Upper lobe of left lung (tissue), 6 donors: ENCODE measurements around the gene ALDOC. TPM values are rescaled to one million over a fixed set of nuclear protein-coding genes. Genes with fewer than 3 reads are reported as not detected.

ENCODE experiments used
- ATAC-seq, 2 donors: fragments of 200-7000 bp; cut with Tn5 transposase; one replicate each; pipeline ENCODE4 v1.9.1; 2022; ENCODE audit warnings: mild to moderate bottlenecking in 2 of 2, moderate library complexity in 2 of 2; ENCODE audit not compliant: low FRiP score in 2 of 2
- DNase-seq, 2 donors: peaks; one replicate each; pipeline ENCODE4 v3.0.0-alpha.2; 2019 to 2020
- H3K27ac ChIP-seq, 4 donors: fragments of 200-600 bp; sonication (generic); one replicate each; pipeline ENCODE4 v1.5.1; 2016 to 2019
- H3K27me3 ChIP-seq, 4 donors: fragments of 200-600 bp; sonication (generic); one replicate each; pipeline ENCODE4 v1.5.1; 2017 to 2019
- H3K36me3 ChIP-seq, 4 donors: fragments of 200-600 bp; sonication (generic); one replicate each; pipeline ENCODE4 v1.5.1; 2016 to 2019
- H3K4me1 ChIP-seq, 4 donors: fragments of 200-600 bp; sonication (generic); one replicate each; pipeline ENCODE4 v1.5.1; 2018 to 2019
- H3K4me3 ChIP-seq, 4 donors: fragments of 200-600 bp; sonication (generic); one replicate each; pipeline ENCODE4 v1.5.1; 2017 to 2019; ENCODE audit warnings: mild to moderate bottlenecking in 2 of 4, moderate library complexity in 1 of 4
- H3K9me3 ChIP-seq, 4 donors: fragments of 200-600 bp; sonication (generic); one replicate each; pipeline ENCODE4 v1.5.1; 2018 to 2019
- CTCF ChIP-seq, 6 experiments: fragments of 450-650 bp in 4 of 6; fragments of 200-600 bp in 2 of 6; sonication (generic) in 2 of 6; IDR thresholded peaks; one replicate each; pipeline ENCODE4 v1.5.1; 2016 to 2019; ENCODE audit warnings: antibody characterized with exemption in 6 of 6
- EP300 ChIP-seq, 4 donors: sonication (generic); formaldehyde crosslinking; IDR thresholded peaks; one replicate each; pipeline ENCODE4 v1.5.1; 2017; ENCODE audit warnings: antibody characterized with exemption in 4 of 4, control low read depth in 2 of 4
- POLR2A ChIP-seq, 4 donors: fragments of 450-650 bp; IDR thresholded peaks; one replicate each; pipeline ENCODE4 v1.5.1; 2016 to 2017; ENCODE audit warnings: antibody characterized with exemption in 4 of 4, mild to moderate bottlenecking in 2 of 4
- POLR2AphosphoS5 ChIP-seq, 2 donors: sonication (generic); formaldehyde crosslinking; IDR thresholded peaks; one replicate each; pipeline ENCODE4 v1.5.1; 2017; ENCODE audit warnings: antibody characterized with exemption in 2 of 2
- WGBS, 2 donors: methylation state at CpG; one replicate each; pipeline ENCODE4 v1.1.5; 2017 to 2018; 5-methylcytosine and 5-hydroxymethylcytosine counted together
- total RNA-seq, 6 donors: library from RNA; depleted of rRNA in 4 of 6; stranded (reverse); fragments of >200 nt in 4 of 6; gene quantifications; one replicate each; pipeline versions ENCODE4 v1.1.0 to v1.2.1, GENCODE V29; 2016 to 2021
- donor health status: DM: no; HTN: no; CAD: no; lungs with moderate emphysema.
- donor health status: DM: no; HTN: yes; CAD: no; lungs with severe emphysema.

The ALDOC gene
- total RNA-seq, 6 donors from 2014 or later, result 6.3 to 19.2 (median 14.2) TPM

- Histone ChIP-seq H3K4me3 (no peak overlapping the region), H3K36me3 (no peaks in the 10 kb centered on the region), H3K27me3 (no peaks in the 10 kb centered on the region), H3K4me1 (peaks cover 0 to 34% (median 17%) of the 10 kb centered on the region in 4 donors), H3K27ac (peak overlapping the region in 3 of 4 donors; percentile 24 to 71 (median 32)), H3K9me3 (no peaks in the 10 kb centered on the region)
- peak in 1 of 2 donors; percentile 79 for DNase-seq
- 56 to 85% methylated on average over 4 to 9 of the region's 9 CpGs for WGBS, 2 donors
- no peak for TF ChIP-seq POLR2A (IDR thresholded peaks at IDR 0.05)
- TF ChIP-seq CTCF (IDR thresholded peaks at IDR 0.05), result no peak
- no peak for TF ChIP-seq EP300 (IDR thresholded peaks at IDR 0.05)
- no peak for TF ChIP-seq POLR2AphosphoS5 (IDR thresholded peaks at IDR 0.05)
- peak in 1 of 2 donors; percentile 12 for ATAC-seq
Measured at GRCh38 chr17:28528327-28529012, 48.2 kb downstream of the ALDOC start.

- DNase-seq, result peak; percentile 61 to 75
- WGBS, 2 donors, result 75 to 79% methylated on average over 1 to 2 of the region's 2 CpGs
Measured at GRCh38 chr17:28527859-28528258, 48.8 kb downstream of the ALDOC start.

GRCh38 chr17:28527181-28527681 is 49.5 kb downstream of the ALDOC start:
- ATAC-seq (no peak), DNase-seq (no peak)
- 86 to 100% methylated on average over 1 to 2 of the region's 2 CpGs for WGBS, 2 donors
- H3K9me3 ChIP-seq, result no peaks in the 10 kb centered on the region
- no peaks in the 10 kb centered on the region for H3K36me3 ChIP-seq
- H3K27me3 ChIP-seq, result no peaks in the 10 kb centered on the region
- TF ChIP-seq POLR2A (IDR thresholded peaks at IDR 0.05) (no peak), POLR2AphosphoS5 (IDR thresholded peaks at IDR 0.05) (no peak), EP300 (IDR thresholded peaks at IDR 0.05) (no peak)
- no peak overlapping the region for H3K4me3 ChIP-seq
- peaks cover 0 to 30% (median 16%) of the 10 kb centered on the region in 4 donors for H3K4me1 ChIP-seq
- H3K27ac ChIP-seq, result peak overlapping the region in 3 of 4 donors; percentile 24 to 71 (median 36)

More at GRCh38 chr17:28527859-28528258, 48.8 kb downstream of the ALDOC start:
- Histone ChIP-seq H3K9me3 (no peaks in the 10 kb centered on the region), H3K4me3 (no peak overlapping the region), H3K27me3 (no peaks in the 10 kb centered on the region), H3K36me3 (no peaks in the 10 kb centered on the region), H3K27ac (peak overlapping the region in 3 of 4 donors; percentile 24 to 71 (median 36)), H3K4me1 (peaks cover 0 to 30% (median 17%) of the 10 kb centered on the region in 4 donors)
- TF ChIP-seq POLR2AphosphoS5 (IDR thresholded peaks at IDR 0.05) (no peak), POLR2A (IDR thresholded peaks at IDR 0.05) (no peak), EP300 (IDR thresholded peaks at IDR 0.05) (no peak), CTCF (IDR thresholded peaks at IDR 0.05) (no peak)
- peak in 1 of 2 donors; percentile 19 for ATAC-seq

GRCh38 chr17:28526381-28526780 is 50.3 kb downstream of the ALDOC start:
- TF ChIP-seq POLR2A (IDR thresholded peaks at IDR 0.05), result no peak
- TF ChIP-seq CTCF (IDR thresholded peaks at IDR 0.05), result no peak
- TF ChIP-seq POLR2AphosphoS5 (IDR thresholded peaks at IDR 0.05), result no peak
- TF ChIP-seq EP300 (IDR thresholded peaks at IDR 0.05), result no peak
- no peaks in the 10 kb centered on the region for H3K27me3 ChIP-seq
- DNase-seq, result peak in 1 of 2 donors; percentile 39
- H3K36me3 ChIP-seq, result no peaks in the 10 kb centered on the region
- no peak for ATAC-seq
- H3K4me1 ChIP-seq, result peaks cover 0 to 30% (median 16%) of the 10 kb centered on the region in 4 donors
- H3K9me3 ChIP-seq, result no peaks in the 10 kb centered on the region
- no peak overlapping the region for H3K4me3 ChIP-seq
- WGBS, 2 donors, result 80 to 86% methylated on average over 1 to 8 of the region's 8 CpGs
- peak overlapping the region in 2 of 4 donors; percentile 66 to 71 for H3K27ac ChIP-seq
